Testis (tissue), 2 donors: ENCODE measurements around the gene NXF2B.
"Not testable (repeated sequence)": the region's sequence is repeated elsewhere in the genome, so short reads cannot be mapped to it uniquely, and the experiment has no call there.

Source experiments
- POLR2A ChIP-seq: fragments of 450-650 bp; IDR thresholded peaks from one replicate; pipeline ENCODE4 v1.6.1; 2017; ENCODE audit warnings: antibody characterized with exemption, mild to moderate bottlenecking, moderate library complexity
- TF ChIP-seq, protein P1 (sequence below), 3 experiments: fragments of 450-650 bp in 2 of 3; fragments of 200-600 bp in 1 of 3; sonication (generic) in 1 of 3; IDR thresholded peaks; one replicate each; pipeline ENCODE4 v1.5.1; 2016 to 2019; ENCODE audit warnings: antibody characterized with exemption in 3 of 3, mild to moderate bottlenecking in 2 of 3, moderate library complexity in 1 of 3

DNA sequence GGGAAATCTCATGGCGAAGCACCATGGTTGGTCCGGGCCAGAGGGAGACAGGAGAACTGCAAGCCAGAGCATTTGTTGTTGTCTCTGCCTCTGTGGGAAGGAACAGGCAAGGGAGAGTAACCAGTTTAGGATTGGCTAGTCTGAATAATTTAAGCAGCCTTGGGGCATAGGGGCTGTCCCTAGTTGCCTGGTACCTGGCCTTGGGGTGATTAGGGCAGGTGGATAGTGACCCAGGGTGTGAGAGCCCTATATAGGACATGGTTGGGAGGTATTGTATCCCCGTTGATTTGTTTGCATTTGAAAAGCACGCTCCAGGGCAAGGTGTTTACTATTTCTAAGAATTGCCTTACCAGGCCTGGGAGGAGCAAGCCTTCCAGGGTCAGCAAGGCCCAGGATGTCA lies 25.3 kb downstream of the NXF2B start:
- TF ChIP-seq, protein P1, sequence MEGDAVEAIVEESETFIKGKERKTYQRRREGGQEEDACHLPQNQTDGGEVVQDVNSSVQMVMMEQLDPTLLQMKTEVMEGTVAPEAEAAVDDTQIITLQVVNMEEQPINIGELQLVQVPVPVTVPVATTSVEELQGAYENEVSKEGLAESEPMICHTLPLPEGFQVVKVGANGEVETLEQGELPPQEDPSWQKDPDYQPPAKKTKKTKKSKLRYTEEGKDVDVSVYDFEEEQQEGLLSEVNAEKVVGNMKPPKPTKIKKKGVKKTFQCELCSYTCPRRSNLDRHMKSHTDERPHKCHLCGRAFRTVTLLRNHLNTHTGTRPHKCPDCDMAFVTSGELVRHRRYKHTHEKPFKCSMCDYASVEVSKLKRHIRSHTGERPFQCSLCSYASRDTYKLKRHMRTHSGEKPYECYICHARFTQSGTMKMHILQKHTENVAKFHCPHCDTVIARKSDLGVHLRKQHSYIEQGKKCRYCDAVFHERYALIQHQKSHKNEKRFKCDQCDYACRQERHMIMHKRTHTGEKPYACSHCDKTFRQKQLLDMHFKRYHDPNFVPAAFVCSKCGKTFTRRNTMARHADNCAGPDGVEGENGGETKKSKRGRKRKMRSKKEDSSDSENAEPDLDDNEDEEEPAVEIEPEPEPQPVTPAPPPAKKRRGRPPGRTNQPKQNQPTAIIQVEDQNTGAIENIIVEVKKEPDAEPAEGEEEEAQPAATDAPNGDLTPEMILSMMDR (IDR thresholded peaks at IDR 0.05): not testable (repeated sequence)
- TF ChIP-seq POLR2A: not testable (repeated sequence)
